Keratinocyte (primary cell): ENCODE results near the gene OVOL1. TPM values are rescaled to one million over a fixed set of nuclear protein-coding genes. Genes with fewer than 3 reads are reported as not detected.

Experiments
- DNase-seq: peaks from one replicate; pipeline ENCODE4 v3.0.0-alpha.2; 2011; ENCODE audit warnings: low read depth, missing footprints, low spot score
- FAIRE-seq: peaks from 2 replicates; lab custom pipeline; 2011; peaks lifted over from hg19 to GRCh38; lab: Jason Lieb, UNC
- H2AFZ ChIP-seq: 2 replicates; pipeline ENCODE4 v1.6.0; 2012; ENCODE audit warnings: low read length, control low read depth, inconsistent platforms; ENCODE audit not compliant: control insufficient read depth
- H3K27ac ChIP-seq: 2 replicates; pipeline ENCODE4 v1.5.1; 2011; ENCODE audit warnings: low read length; ENCODE audit not compliant: control insufficient read depth, insufficient read depth
- H3K27me3 ChIP-seq: 3 replicates; pipeline ENCODE4 v1.6.0; 2011; ENCODE audit warnings: low read length; ENCODE audit not compliant: control insufficient read depth, insufficient read depth; ENCODE audit errors: extremely low read depth
- H3K36me3 ChIP-seq, 2 experiments: 2 replicates in 1 of 2; 3 replicates in 1 of 2; pipeline ENCODE4 v1.5.1; 2011; ENCODE audit warnings: low read length in 2 of 2, mild to moderate bottlenecking in 1 of 2; ENCODE audit not compliant: control insufficient read depth in 2 of 2, insufficient read depth in 2 of 2; ENCODE audit errors: extremely low read depth in 1 of 2
- H3K4me1 ChIP-seq: 3 replicates; pipeline ENCODE4 v1.5.1; 2011; ENCODE audit warnings: low read length; ENCODE audit not compliant: control insufficient read depth, insufficient read depth; ENCODE audit errors: extremely low read depth
- H3K4me2 ChIP-seq: 3 replicates; pipeline ENCODE4 v1.6.0; 2011; ENCODE audit warnings: low read depth, low read length; ENCODE audit not compliant: control insufficient read depth, insufficient read depth; ENCODE audit errors: extremely low read depth
- H3K4me3 ChIP-seq, 3 experiments: fragments of 200-600 bp in 1 of 3; sonication (generic) in 1 of 3; 2 replicates in 2 of 3; 3 replicates in 1 of 3; pipeline ENCODE4 v1.5.1; 2011 to 2016; ENCODE audit warnings: low read length in 3 of 3, mild to moderate bottlenecking in 3 of 3, control low read depth in 2 of 3, inconsistent platforms in 1 of 3, low read depth in 1 of 3, mixed read lengths in 1 of 3, mixed run types in 1 of 3, moderate library complexity in 1 of 3; ENCODE audit not compliant: control insufficient read depth in 2 of 3, insufficient read depth in 2 of 3; ENCODE audit errors: extremely low read depth in 1 of 3
- H3K79me2 ChIP-seq: 2 replicates; pipeline ENCODE4 v1.6.0; 2012; ENCODE audit warnings: low read length; ENCODE audit not compliant: control insufficient read depth, insufficient read depth
- H3K9ac ChIP-seq: 3 replicates; pipeline ENCODE4 v1.6.0; 2011; ENCODE audit warnings: low read length; ENCODE audit not compliant: control insufficient read depth, insufficient read depth; ENCODE audit errors: extremely low read depth
- H3K9me1 ChIP-seq: 3 replicates; pipeline ENCODE4 v1.6.0; 2011; ENCODE audit warnings: low read length; ENCODE audit not compliant: control insufficient read depth, insufficient read depth; ENCODE audit errors: extremely low read depth
- H3K9me3 ChIP-seq: 2 replicates; pipeline ENCODE4 v1.5.1; 2012; ENCODE audit warnings: low read depth, low read length; ENCODE audit not compliant: control insufficient read depth
- H4K20me1 ChIP-seq: 3 replicates; pipeline ENCODE4 v1.6.0; 2011; ENCODE audit warnings: low read length; ENCODE audit not compliant: control insufficient read depth, insufficient read depth; ENCODE audit errors: extremely low read depth
- CTCF ChIP-seq, 3 experiments: IDR thresholded peaks in 1 of 3; conservative IDR thresholded peaks in 1 of 3; optimal IDR thresholded peaks in 1 of 3; 2 replicates in 2 of 3; 3 replicates in 1 of 3; pipeline versions ENCODE3 to v1.5.1; 2011; ENCODE audit warnings: low read length in 3 of 3, mild to moderate bottlenecking in 3 of 3, moderate library complexity in 2 of 3, control low read depth in 1 of 3, inconsistent platforms in 1 of 3; ENCODE audit not compliant: insufficient read depth in 2 of 3; ENCODE audit errors: extremely low read depth in 1 of 3
- EZH2 ChIP-seq: IDR thresholded peaks from one replicate; pipeline ENCODE4 v1.6.1; 2012; ENCODE audit warnings: inconsistent platforms, mild to moderate bottlenecking, low read length, moderate library complexity
- dilution Hi-C: fragments of 300-500 bp; cut with MboI; formaldehyde crosslinking; loops from one replicate; pipeline ENCODE4 v1.7.0; 2020; ENCODE audit warnings: low sequenced_read_pairs; ENCODE audit not compliant: extremely low pct_ligation_motif_present
- polyA plus RNA-seq, 5 experiments: library from polyadenylated mRNA; depleted of rRNA in 3 of 5; stranded (reverse) in 3 of 5; stranded (forward) in 1 of 5; unstranded in 1 of 5; fragments of >200 nt; gene quantifications; 1 replicate in 1 of 5; 2 replicates in 3 of 5; 3 replicates in 1 of 5; pipeline versions ENCODE4 v1.2.1 to v1.2.3, GENCODE V29; 2011 to 2012; ENCODE audit warnings: missing spikeins in 2 of 5, low read depth in 1 of 5, low replicate concordance in 1 of 5

The OVOL1 gene
- polyA plus RNA-seq, 1 donor (not counting 4 experiments of a cell fraction or from before 2014, with no cell fraction given) = 7.5 TPM

GRCh38 chr11:65842144-65842543 lies 55.3 kb downstream of the OVOL1 start:
- Histone ChIP-seq H3K9me3 (no peaks in the 10 kb centered on the region), H3K27ac (no peak overlapping the region), H3K4me1 (peaks cover 4% of the 10 kb centered on the region), H4K20me1 (no peaks in the 10 kb centered on the region), H3K4me3 (no peak overlapping the region), H3K9ac (no peak overlapping the region), H3K4me2 (no peak overlapping the region), H3K79me2 (no peaks in the 10 kb centered on the region), H3K27me3 (no peaks in the 10 kb centered on the region), H3K36me3 (no peaks in the 10 kb centered on the region), H3K9me1 (no peaks in the 10 kb centered on the region), H2AFZ (no peak overlapping the region)
- dilution Hi-C loops = no loop called here
- FAIRE-seq (no peak), DNase-seq (no peak)
- TF ChIP-seq EZH2 (no peak), CTCF (optimal IDR thresholded peaks at IDR 0.05 in 1 of 3, IDR thresholded peaks at IDR 0.05 in 1 of 3, conservative IDR thresholded peaks at IDR 0.05 in 1 of 3; ENCODE audit: extremely low read depth in 1 of 3, insufficient read depth in 2 of 3, low read length in 3 of 3) (no peak)

- dilution Hi-C loops = no loop called here
- no peak for DNase-seq
These were observed 56.9 kb downstream of the OVOL1 start for GRCh38 chr11:65843811-65844210.

More at GRCh38 chr11:65843811-65844210, 56.9 kb downstream of the OVOL1 start:
- H2AFZ ChIP-seq = no peak overlapping the region
- no peaks in the 10 kb centered on the region for H3K27me3 ChIP-seq
- no peak overlapping the region for H3K4me3 ChIP-seq
- no peak for FAIRE-seq
- H3K9me1 ChIP-seq = no peaks in the 10 kb centered on the region
- no peak overlapping the region for H3K4me2 ChIP-seq
- no peaks in the 10 kb centered on the region for H3K79me2 ChIP-seq
- peaks cover 4% of the 10 kb centered on the region for H3K4me1 ChIP-seq
- no peaks in the 10 kb centered on the region for H3K36me3 ChIP-seq
- H3K27ac ChIP-seq = no peak overlapping the region
- H4K20me1 ChIP-seq = no peaks in the 10 kb centered on the region
- H3K9me3 ChIP-seq = no peaks in the 10 kb centered on the region
- no peak overlapping the region for H3K9ac ChIP-seq
- no peak for TF ChIP-seq CTCF (optimal IDR thresholded peaks at IDR 0.05 in 1 of 3, IDR thresholded peaks at IDR 0.05 in 1 of 3, conservative IDR thresholded peaks at IDR 0.05 in 1 of 3; ENCODE audit: extremely low read depth in 1 of 3, insufficient read depth in 2 of 3, low read length in 3 of 3)
